ENCODE results near the gene RPS15.

DNA sequence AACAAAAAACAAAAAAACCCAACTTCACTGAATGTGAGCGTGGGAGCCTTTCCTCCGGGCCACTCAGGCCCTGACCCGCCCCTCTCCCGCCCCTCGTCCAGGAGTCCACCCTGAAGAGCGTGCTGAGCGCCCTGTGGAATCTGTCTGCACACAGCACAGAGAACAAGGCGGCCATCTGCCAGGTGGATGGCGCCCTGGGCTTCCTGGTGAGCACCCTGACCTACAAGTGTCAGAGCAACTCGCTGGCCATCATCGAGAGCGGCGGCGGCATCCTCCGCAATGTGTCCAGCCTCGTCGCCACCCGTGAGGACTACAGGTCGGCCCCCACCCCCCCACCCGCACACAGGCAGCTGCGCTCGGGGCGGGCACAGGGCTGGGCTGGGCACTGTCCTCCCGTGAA, 23.7 kb downstream of the RPS15 start:
- TF ChIP-seq, protein P1, sequence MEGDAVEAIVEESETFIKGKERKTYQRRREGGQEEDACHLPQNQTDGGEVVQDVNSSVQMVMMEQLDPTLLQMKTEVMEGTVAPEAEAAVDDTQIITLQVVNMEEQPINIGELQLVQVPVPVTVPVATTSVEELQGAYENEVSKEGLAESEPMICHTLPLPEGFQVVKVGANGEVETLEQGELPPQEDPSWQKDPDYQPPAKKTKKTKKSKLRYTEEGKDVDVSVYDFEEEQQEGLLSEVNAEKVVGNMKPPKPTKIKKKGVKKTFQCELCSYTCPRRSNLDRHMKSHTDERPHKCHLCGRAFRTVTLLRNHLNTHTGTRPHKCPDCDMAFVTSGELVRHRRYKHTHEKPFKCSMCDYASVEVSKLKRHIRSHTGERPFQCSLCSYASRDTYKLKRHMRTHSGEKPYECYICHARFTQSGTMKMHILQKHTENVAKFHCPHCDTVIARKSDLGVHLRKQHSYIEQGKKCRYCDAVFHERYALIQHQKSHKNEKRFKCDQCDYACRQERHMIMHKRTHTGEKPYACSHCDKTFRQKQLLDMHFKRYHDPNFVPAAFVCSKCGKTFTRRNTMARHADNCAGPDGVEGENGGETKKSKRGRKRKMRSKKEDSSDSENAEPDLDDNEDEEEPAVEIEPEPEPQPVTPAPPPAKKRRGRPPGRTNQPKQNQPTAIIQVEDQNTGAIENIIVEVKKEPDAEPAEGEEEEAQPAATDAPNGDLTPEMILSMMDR (IDR thresholded peaks at IDR 0.05; ENCODE audit: insufficient read depth, low read depth, low read length) = no peak
- no peak for TF ChIP-seq EZH2 (IDR thresholded peaks at IDR 0.05; ENCODE audit: insufficient read depth, low read length)
